K562 (cell line): ENCODE data around the gene C19orf12.

Source experiments
- DPF2 ChIP-seq: fragments of 450-650 bp; IDR thresholded peaks from 2 replicates; pipeline ENCODE4 v1.6.1; 2016
- HNRNPLL ChIP-seq: fragments of 200-400 bp; formaldehyde crosslinking; IDR thresholded peaks from 2 replicates; pipeline ENCODE4 v1.6.1; 2017; ENCODE audit warnings: low read length, low read depth, mild to moderate bottlenecking; ENCODE audit not compliant: poor library complexity, severe bottlenecking
- TF ChIP-seq, protein P1 (sequence below): fragments of 450-650 bp; IDR thresholded peaks from 2 replicates; pipeline ENCODE4 v1.6.1; 2014; ENCODE audit warnings: low read depth, mild to moderate bottlenecking, moderate library complexity, borderline replicate concordance

- TF ChIP-seq DPF2 (peak; percentile 53; the same call in 1 of the 2 replicates), HNRNPLL (no peak)
- TF ChIP-seq, protein P1, sequence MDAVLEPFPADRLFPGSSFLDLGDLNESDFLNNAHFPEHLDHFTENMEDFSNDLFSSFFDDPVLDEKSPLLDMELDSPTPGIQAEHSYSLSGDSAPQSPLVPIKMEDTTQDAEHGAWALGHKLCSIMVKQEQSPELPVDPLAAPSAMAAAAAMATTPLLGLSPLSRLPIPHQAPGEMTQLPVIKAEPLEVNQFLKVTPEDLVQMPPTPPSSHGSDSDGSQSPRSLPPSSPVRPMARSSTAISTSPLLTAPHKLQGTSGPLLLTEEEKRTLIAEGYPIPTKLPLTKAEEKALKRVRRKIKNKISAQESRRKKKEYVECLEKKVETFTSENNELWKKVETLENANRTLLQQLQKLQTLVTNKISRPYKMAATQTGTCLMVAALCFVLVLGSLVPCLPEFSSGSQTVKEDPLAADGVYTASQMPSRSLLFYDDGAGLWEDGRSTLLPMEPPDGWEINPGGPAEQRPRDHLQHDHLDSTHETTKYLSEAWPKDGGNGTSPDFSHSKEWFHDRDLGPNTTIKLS, result no peak
Observed at GRCh38 chr19:29715701-29716581, 880 bp upstream of the C19orf12 start.
